ENCODE data around the gene MED14. TPM values are rescaled to one million over a fixed set of nuclear protein-coding genes. Genes with fewer than 3 reads are reported as not detected.

Gene MED14
- total RNA-seq, 1 experiment from 2014 or later = 83.3 TPM

DNA sequence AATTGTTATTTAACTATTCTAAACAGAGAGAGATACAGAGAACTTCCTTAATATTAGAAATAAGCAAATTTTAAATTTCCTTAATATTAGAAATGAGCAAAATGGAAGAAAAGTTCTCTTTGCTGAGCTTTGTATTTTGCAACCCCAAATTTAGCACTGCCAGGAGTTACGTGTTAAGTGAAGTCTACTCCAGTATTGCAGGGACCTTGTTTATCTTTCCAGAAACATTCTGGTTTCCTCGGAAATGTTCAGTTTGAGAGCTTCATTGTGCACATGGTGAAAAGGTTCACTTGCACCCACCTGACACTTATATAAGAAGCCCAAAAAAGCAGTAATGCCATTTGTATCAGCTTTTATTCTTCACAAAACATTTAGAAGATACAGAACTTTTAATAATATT lies 81.8 kb downstream of the MED14 start:
- no peaks in the 10 kb centered on the region; the same call in 1 of the 2 replicates for H3K27me3 Mint-ChIP-seq (ENCODE audit: low read depth)
- no peaks in the 10 kb centered on the region for H3K9me3 Mint-ChIP-seq
- 0 out of 2 replicates have a peak, but pooled peaks cover 2% of the 10 kb centered on the region for H3K4me1 Mint-ChIP-seq
- TF ChIP-seq IRF2 (CRISPR knock-in tag; IDR thresholded peaks at IDR 0.05; ENCODE audit: borderline replicate concordance, low read depth) = no peak
- no peak for TF ChIP-seq NFE2L1 (CRISPR knock-in tag; IDR thresholded peaks at IDR 0.05)
- no peak overlapping the region for H3K4me3 Mint-ChIP-seq
- H3K27ac Mint-ChIP-seq = no peak overlapping the region
- H3K36me3 Mint-ChIP-seq = peaks cover 28% of the 10 kb centered on the region
- ATAC-seq (no peak), DNase-seq (ENCODE audit: low spot score) (no peak)
- POLR2A ChIA-PET = no interaction called here
- CTCF ChIA-PET = no interaction called here

DNA sequence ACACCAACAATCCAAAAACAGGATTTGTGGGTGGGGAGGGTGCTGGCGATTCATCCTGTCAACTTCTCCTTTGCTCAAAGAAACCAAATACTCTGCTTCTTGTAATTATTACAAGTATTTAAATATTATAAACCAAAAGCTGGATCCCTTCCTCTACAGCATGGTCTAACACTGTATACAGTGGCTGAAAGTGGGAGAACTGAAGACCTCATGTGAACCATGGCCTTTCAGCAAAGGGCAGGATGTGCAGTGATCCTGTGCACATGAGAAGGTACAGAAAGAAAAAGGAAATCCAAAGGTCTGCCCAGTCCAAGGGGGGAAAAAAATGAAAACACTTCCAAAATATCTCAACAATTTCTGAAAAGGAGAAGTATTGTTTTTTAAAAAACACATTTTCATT lies 82.7 kb downstream of the MED14 start:
- H3K4me3 Mint-ChIP-seq = no peak overlapping the region
- CTCF ChIA-PET = interaction anchor here (1.5 kb wide), 1 partner anchor 9 kb away, joined by 3 read pairs; no protein-coding TSS in a partner anchor
- TF ChIP-seq ZNF232 (CRISPR knock-in tag; IDR thresholded peaks at IDR 0.05) (no peak), SMAD4 (CRISPR knock-in tag; IDR thresholded peaks at IDR 0.05) (no peak), EMX1 (CRISPR knock-in tag; IDR thresholded peaks at IDR 0.05) (no peak), GTF2I (CRISPR knock-in tag; conservative IDR thresholded peaks at IDR 0.05) (no peak), NR1H2 (CRISPR knock-in tag; IDR thresholded peaks at IDR 0.05) (no peak), RORB (CRISPR knock-in tag; IDR thresholded peaks at IDR 0.05) (no peak)
- TF ChIP-seq, protein P1, sequence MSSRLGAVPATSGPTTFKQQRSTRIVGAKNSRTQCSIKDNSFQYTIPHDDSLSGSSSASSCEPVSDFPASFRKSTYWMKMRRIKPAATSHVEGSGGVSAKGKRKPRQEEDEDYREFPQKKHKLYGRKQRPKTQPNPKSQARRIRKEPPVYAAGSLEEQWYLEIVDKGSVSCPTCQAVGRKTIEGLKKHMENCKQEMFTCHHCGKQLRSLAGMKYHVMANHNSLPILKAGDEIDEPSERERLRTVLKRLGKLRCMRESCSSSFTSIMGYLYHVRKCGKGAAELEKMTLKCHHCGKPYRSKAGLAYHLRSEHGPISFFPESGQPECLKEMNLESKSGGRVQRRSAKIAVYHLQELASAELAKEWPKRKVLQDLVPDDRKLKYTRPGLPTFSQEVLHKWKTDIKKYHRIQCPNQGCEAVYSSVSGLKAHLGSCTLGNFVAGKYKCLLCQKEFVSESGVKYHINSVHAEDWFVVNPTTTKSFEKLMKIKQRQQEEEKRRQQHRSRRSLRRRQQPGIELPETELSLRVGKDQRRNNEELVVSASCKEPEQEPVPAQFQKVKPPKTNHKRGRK (CRISPR knock-in tag; IDR thresholded peaks at IDR 0.05; ENCODE audit: borderline replicate concordance) = no peak
- TF ChIP-seq, protein P2, sequence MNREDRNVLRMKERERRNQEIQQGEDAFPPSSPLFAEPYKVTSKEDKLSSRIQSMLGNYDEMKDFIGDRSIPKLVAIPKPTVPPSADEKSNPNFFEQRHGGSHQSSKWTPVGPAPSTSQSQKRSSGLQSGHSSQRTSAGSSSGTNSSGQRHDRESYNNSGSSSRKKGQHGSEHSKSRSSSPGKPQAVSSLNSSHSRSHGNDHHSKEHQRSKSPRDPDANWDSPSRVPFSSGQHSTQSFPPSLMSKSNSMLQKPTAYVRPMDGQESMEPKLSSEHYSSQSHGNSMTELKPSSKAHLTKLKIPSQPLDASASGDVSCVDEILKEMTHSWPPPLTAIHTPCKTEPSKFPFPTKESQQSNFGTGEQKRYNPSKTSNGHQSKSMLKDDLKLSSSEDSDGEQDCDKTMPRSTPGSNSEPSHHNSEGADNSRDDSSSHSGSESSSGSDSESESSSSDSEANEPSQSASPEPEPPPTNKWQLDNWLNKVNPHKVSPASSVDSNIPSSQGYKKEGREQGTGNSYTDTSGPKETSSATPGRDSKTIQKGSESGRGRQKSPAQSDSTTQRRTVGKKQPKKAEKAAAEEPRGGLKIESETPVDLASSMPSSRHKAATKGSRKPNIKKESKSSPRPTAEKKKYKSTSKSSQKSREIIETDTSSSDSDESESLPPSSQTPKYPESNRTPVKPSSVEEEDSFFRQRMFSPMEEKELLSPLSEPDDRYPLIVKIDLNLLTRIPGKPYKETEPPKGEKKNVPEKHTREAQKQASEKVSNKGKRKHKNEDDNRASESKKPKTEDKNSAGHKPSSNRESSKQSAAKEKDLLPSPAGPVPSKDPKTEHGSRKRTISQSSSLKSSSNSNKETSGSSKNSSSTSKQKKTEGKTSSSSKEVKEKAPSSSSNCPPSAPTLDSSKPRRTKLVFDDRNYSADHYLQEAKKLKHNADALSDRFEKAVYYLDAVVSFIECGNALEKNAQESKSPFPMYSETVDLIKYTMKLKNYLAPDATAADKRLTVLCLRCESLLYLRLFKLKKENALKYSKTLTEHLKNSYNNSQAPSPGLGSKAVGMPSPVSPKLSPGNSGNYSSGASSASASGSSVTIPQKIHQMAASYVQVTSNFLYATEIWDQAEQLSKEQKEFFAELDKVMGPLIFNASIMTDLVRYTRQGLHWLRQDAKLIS (CRISPR knock-in tag; IDR thresholded peaks at IDR 0.05; ENCODE audit: borderline replicate concordance) = no peak
- TF ChIP-seq, protein P3, sequence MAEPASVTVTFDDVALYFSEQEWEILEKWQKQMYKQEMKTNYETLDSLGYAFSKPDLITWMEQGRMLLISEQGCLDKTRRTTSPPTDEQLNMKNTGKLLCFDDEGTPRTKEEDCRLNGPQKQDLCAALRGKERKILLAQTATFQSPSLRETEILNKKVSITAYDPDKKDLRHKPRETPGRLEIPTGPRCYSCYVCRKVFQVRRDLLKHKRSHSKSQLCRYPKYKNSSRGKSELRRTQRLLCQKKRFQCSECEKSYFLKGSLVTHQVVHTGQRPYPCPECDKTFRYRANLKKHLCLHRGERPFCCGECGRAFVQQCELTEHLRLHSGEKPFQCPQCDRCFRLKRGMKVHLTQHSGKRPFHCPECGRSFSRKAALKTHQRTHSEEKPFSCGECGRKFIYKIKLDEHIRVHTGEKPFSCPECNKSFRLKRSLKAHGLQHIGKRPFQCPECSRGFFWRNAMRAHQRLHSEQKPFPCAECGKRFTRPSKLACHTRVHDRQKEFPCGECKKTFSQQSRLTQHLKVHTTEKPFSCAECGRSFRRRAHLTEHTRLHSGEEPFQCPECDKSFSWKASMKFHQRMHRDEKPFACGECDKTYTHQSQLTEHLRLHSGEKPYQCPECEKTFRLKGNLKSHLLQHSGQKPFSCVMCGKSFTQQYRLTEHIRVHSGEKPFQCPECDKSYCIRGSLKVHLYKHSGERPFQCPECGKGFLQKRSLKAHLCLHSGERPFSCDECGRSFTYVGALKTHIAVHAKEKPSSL (CRISPR knock-in tag; conservative IDR thresholded peaks at IDR 0.05) = no peak
- TF ChIP-seq, protein P4, sequence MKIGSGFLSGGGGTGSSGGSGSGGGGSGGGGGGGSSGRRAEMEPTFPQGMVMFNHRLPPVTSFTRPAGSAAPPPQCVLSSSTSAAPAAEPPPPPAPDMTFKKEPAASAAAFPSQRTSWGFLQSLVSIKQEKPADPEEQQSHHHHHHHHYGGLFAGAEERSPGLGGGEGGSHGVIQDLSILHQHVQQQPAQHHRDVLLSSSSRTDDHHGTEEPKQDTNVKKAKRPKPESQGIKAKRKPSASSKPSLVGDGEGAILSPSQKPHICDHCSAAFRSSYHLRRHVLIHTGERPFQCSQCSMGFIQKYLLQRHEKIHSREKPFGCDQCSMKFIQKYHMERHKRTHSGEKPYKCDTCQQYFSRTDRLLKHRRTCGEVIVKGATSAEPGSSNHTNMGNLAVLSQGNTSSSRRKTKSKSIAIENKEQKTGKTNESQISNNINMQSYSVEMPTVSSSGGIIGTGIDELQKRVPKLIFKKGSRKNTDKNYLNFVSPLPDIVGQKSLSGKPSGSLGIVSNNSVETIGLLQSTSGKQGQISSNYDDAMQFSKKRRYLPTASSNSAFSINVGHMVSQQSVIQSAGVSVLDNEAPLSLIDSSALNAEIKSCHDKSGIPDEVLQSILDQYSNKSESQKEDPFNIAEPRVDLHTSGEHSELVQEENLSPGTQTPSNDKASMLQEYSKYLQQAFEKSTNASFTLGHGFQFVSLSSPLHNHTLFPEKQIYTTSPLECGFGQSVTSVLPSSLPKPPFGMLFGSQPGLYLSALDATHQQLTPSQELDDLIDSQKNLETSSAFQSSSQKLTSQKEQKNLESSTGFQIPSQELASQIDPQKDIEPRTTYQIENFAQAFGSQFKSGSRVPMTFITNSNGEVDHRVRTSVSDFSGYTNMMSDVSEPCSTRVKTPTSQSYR (CRISPR knock-in tag; IDR thresholded peaks at IDR 0.05) = no peak
- TF ChIP-seq, protein P5, sequence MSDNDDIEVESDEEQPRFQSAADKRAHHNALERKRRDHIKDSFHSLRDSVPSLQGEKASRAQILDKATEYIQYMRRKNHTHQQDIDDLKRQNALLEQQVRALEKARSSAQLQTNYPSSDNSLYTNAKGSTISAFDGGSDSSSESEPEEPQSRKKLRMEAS (CRISPR knock-in tag; IDR thresholded peaks at IDR 0.05) = no peak
- TF ChIP-seq, protein P6, sequence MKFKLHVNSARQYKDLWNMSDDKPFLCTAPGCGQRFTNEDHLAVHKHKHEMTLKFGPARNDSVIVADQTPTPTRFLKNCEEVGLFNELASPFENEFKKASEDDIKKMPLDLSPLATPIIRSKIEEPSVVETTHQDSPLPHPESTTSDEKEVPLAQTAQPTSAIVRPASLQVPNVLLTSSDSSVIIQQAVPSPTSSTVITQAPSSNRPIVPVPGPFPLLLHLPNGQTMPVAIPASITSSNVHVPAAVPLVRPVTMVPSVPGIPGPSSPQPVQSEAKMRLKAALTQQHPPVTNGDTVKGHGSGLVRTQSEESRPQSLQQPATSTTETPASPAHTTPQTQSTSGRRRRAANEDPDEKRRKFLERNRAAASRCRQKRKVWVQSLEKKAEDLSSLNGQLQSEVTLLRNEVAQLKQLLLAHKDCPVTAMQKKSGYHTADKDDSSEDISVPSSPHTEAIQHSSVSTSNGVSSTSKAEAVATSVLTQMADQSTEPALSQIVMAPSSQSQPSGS (CRISPR knock-in tag; IDR thresholded peaks at IDR 0.05; ENCODE audit: borderline replicate concordance, low read depth) = no peak
- TF ChIP-seq, protein P7, sequence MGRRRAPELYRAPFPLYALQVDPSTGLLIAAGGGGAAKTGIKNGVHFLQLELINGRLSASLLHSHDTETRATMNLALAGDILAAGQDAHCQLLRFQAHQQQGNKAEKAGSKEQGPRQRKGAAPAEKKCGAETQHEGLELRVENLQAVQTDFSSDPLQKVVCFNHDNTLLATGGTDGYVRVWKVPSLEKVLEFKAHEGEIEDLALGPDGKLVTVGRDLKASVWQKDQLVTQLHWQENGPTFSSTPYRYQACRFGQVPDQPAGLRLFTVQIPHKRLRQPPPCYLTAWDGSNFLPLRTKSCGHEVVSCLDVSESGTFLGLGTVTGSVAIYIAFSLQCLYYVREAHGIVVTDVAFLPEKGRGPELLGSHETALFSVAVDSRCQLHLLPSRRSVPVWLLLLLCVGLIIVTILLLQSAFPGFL (CRISPR knock-in tag; IDR thresholded peaks at IDR 0.05; ENCODE audit: borderline replicate concordance) = no peak
- H3K4me1 Mint-ChIP-seq = 0 out of 2 replicates have a peak, but pooled peaks cover 5% of the 10 kb centered on the region
- no peaks in the 10 kb centered on the region; the same call in 1 of the 2 replicates for H3K27me3 Mint-ChIP-seq (ENCODE audit: low read depth)
- no peak for DNase-seq (ENCODE audit: low spot score)
- H3K9me3 Mint-ChIP-seq = no peaks in the 10 kb centered on the region
- no peak overlapping the region for H3K27ac Mint-ChIP-seq
- peaks cover 28% of the 10 kb centered on the region for H3K36me3 Mint-ChIP-seq
- POLR2A ChIA-PET = no interaction called here
- no peak for ATAC-seq

Measured in WTC11 (cell line).